HL-60 (cell line): ENCODE data around the gene GALNT5.

ENCODE experiments used
- DNase-seq, 2 experiments: peaks; one replicate each; pipeline ENCODE4 v3.0.0-alpha.2; 2010 to 2020; ENCODE audit warnings: low read depth in 1 of 2, low spot score in 1 of 2
- H3K27ac ChIP-seq: fragments of 250-450 bp; sonication (Bioruptor Pico); replicated peaks from 2 replicates; pipeline ENCODE4 v1.5.1; 2020; ENCODE audit warnings: mild to moderate bottlenecking, moderate library complexity
- H3K27me3 ChIP-seq: fragments of 250-450 bp; sonication (Bioruptor Pico); 2 replicates; pipeline ENCODE4 v1.5.1; 2021; ENCODE audit warnings: mild to moderate bottlenecking, moderate library complexity; ENCODE audit not compliant: insufficient read depth, poor library complexity, severe bottlenecking
- H3K4me3 ChIP-seq: replicated peaks from 2 replicates; pipeline ENCODE4 v1.5.1; 2011; ENCODE audit warnings: mild to moderate bottlenecking, control low read depth, low read length; ENCODE audit not compliant: insufficient read depth
- CTCF ChIP-seq: IDR thresholded peaks from one replicate; pipeline ENCODE4 v1.5.1; 2011; ENCODE audit warnings: low read length, control low read depth, inconsistent platforms; ENCODE audit not compliant: insufficient read depth
- GABPA ChIP-seq: IDR thresholded peaks from 2 replicates; pipeline ENCODE4 v1.6.1; 2012; ENCODE audit warnings: low read depth
- POLR2AphosphoS5 ChIP-seq: IDR thresholded peaks from 2 replicates; pipeline ENCODE4 v1.6.1; 2012; ENCODE audit warnings: low read depth
- SPI1 ChIP-seq: IDR thresholded peaks from 2 replicates; pipeline ENCODE4 v1.6.1; 2012; ENCODE audit warnings: low read depth, mild to moderate bottlenecking, borderline replicate concordance
- TF ChIP-seq, protein P1 (sequence below): IDR thresholded peaks from 2 replicates; pipeline ENCODE4 v1.6.1; 2012; ENCODE audit warnings: low read depth; ENCODE audit not compliant: insufficient replicate concordance

Gene GALNT5

GRCh38 chr2:157361526-157361925 lies 104.0 kb downstream of the GALNT5 start:
- TF ChIP-seq CTCF (no peak), SPI1 (no peak)
- Histone ChIP-seq H3K27me3 (peaks cover 2% of the 10 kb centered on the region), H3K27ac (no peak overlapping the region), H3K4me3 (no peak overlapping the region)
- DNase-seq = no peak

DNA sequence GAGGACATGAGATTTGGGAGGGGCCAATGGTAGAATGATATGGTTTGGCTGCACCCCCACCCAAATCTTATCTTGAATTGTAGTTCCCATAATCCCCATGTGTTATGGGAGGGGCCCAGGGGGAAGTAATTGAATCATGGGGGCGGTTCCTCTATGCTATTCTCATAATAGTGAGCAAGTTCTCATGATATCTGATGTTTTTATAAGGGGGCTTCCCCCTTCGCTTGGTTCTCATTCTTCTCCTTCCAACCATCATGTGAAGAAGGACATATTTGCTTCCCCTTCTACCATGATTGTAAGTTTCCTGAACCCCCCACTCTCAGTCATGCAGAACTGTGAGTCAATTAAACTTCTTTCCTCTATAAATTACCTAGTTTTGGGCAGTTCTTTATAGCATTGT lies 105.1 kb downstream of the GALNT5 start:
- TF ChIP-seq CTCF = no peak
- TF ChIP-seq, protein P1, sequence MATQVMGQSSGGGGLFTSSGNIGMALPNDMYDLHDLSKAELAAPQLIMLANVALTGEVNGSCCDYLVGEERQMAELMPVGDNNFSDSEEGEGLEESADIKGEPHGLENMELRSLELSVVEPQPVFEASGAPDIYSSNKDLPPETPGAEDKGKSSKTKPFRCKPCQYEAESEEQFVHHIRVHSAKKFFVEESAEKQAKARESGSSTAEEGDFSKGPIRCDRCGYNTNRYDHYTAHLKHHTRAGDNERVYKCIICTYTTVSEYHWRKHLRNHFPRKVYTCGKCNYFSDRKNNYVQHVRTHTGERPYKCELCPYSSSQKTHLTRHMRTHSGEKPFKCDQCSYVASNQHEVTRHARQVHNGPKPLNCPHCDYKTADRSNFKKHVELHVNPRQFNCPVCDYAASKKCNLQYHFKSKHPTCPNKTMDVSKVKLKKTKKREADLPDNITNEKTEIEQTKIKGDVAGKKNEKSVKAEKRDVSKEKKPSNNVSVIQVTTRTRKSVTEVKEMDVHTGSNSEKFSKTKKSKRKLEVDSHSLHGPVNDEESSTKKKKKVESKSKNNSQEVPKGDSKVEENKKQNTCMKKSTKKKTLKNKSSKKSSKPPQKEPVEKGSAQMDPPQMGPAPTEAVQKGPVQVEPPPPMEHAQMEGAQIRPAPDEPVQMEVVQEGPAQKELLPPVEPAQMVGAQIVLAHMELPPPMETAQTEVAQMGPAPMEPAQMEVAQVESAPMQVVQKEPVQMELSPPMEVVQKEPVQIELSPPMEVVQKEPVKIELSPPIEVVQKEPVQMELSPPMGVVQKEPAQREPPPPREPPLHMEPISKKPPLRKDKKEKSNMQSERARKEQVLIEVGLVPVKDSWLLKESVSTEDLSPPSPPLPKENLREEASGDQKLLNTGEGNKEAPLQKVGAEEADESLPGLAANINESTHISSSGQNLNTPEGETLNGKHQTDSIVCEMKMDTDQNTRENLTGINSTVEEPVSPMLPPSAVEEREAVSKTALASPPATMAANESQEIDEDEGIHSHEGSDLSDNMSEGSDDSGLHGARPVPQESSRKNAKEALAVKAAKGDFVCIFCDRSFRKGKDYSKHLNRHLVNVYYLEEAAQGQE = no peak
- no peak for TF ChIP-seq GABPA
- TF ChIP-seq POLR2AphosphoS5 = no peak
- no peak for TF ChIP-seq SPI1
- no peaks in the 10 kb centered on the region for H3K27me3 ChIP-seq
- DNase-seq = no peak
- no peak overlapping the region for H3K4me3 ChIP-seq
- H3K27ac ChIP-seq = no peak overlapping the region

GRCh38 chr2:157363612-157364101 lies 106.2 kb downstream of the GALNT5 start:
- Histone ChIP-seq H3K4me3 (no peak overlapping the region), H3K27ac (no peak overlapping the region), H3K27me3 (no peaks in the 10 kb centered on the region)
- TF ChIP-seq GABPA = no peak
- TF ChIP-seq POLR2AphosphoS5 = no peak
- TF ChIP-seq SPI1 = no peak
- TF ChIP-seq, protein P1 = no peak
- no peak for TF ChIP-seq CTCF
- no peak for DNase-seq
